Osteoblast (primary cell): ENCODE data around the gene SLC17A4. TPM values are rescaled to one million over a fixed set of nuclear protein-coding genes. Genes with fewer than 3 reads are reported as not detected.

Experiments used
- DNase-seq: peaks from one replicate; pipeline ENCODE4 v3.0.0; 2011; ENCODE audit warnings: low spot score, mixed read lengths; ENCODE audit not compliant: insufficient read length; ENCODE audit errors: missing footprints
- H2AFZ ChIP-seq: 2 replicates; pipeline ENCODE4 v1.6.0; 2011; ENCODE audit warnings: mild to moderate bottlenecking, low read length
- H3K27ac ChIP-seq: 2 replicates; pipeline ENCODE4 v1.5.1; 2011; ENCODE audit warnings: mild to moderate bottlenecking, low read depth, low read length, moderate library complexity
- H3K27me3 ChIP-seq: 2 replicates; pipeline ENCODE4 v1.6.0; 2012; ENCODE audit warnings: mild to moderate bottlenecking, control low read depth, inconsistent platforms, low read length, moderate library complexity; ENCODE audit not compliant: insufficient read depth
- H3K36me3 ChIP-seq: 2 replicates; pipeline ENCODE4 v1.5.1; 2011; ENCODE audit warnings: mild to moderate bottlenecking, low read length, control low read depth, moderate library complexity; ENCODE audit not compliant: insufficient read depth
- H3K4me1 ChIP-seq: 2 replicates; pipeline ENCODE4 v1.5.1; 2011; ENCODE audit warnings: mild to moderate bottlenecking, low read length, control low read depth, moderate library complexity; ENCODE audit not compliant: insufficient read depth
- H3K4me2 ChIP-seq: 2 replicates; pipeline ENCODE4 v1.6.0; 2011; ENCODE audit warnings: mild to moderate bottlenecking, low read length; ENCODE audit not compliant: insufficient read depth
- H3K4me3 ChIP-seq: fragments of 200-600 bp; sonication (generic); 3 replicates; pipeline ENCODE4 v1.5.1; 2012; ENCODE audit warnings: mild to moderate bottlenecking, low read length, inconsistent platforms; ENCODE audit not compliant: insufficient read depth
- H3K79me2 ChIP-seq: 2 replicates; pipeline ENCODE4 v1.6.0; 2012; ENCODE audit warnings: mild to moderate bottlenecking, low read length, control low read depth, inconsistent platforms; ENCODE audit not compliant: insufficient read depth
- H3K9me3 ChIP-seq: 2 replicates; pipeline ENCODE4 v1.5.1; 2011; ENCODE audit warnings: low read depth, low read length, control low read depth
- H4K20me1 ChIP-seq: 2 replicates; pipeline ENCODE4 v1.6.0; 2012; ENCODE audit warnings: mild to moderate bottlenecking, low read length, control low read depth; ENCODE audit not compliant: insufficient read depth
- CTCF ChIP-seq: IDR thresholded peaks from 2 replicates; pipeline ENCODE4 v1.5.1; 2011; ENCODE audit warnings: mild to moderate bottlenecking, low read depth, low read length, moderate library complexity; ENCODE audit errors: extremely low read depth
- total RNA-seq: library from RNA; depleted of rRNA; stranded (reverse); fragments of >200 nt; gene quantifications from 2 replicates; pipeline ENCODE4 v1.2.3, GENCODE V29; 2012

The SLC17A4 gene
- total RNA-seq, 1 donor, result not detected

GRCh38 chr6:25829375-25829774 lies 74.8 kb downstream of the SLC17A4 start:
- Histone ChIP-seq H3K27ac (no peak overlapping the region), H3K36me3 (no peaks in the 10 kb centered on the region), H3K9me3 (no peaks in the 10 kb centered on the region), H3K4me2 (no peak overlapping the region), H3K79me2 (no peaks in the 10 kb centered on the region), H3K4me3 (no peak overlapping the region), H2AFZ (no peak overlapping the region), H4K20me1 (no peaks in the 10 kb centered on the region), H3K27me3 (no peaks in the 10 kb centered on the region), H3K4me1 (no peaks in the 10 kb centered on the region)
- DNase-seq, result no peak
- TF ChIP-seq CTCF, result no peak

GRCh38 chr6:25830458-25830857 lies 75.9 kb downstream of the SLC17A4 start:
- H3K4me3 ChIP-seq, result no peak overlapping the region
- DNase-seq, result no peak
- no peak overlapping the region for H3K27ac ChIP-seq
- no peaks in the 10 kb centered on the region for H3K79me2 ChIP-seq
- no peaks in the 10 kb centered on the region for H3K9me3 ChIP-seq
- H3K27me3 ChIP-seq, result no peaks in the 10 kb centered on the region
- no peaks in the 10 kb centered on the region for H3K36me3 ChIP-seq
- no peak for TF ChIP-seq CTCF
- no peaks in the 10 kb centered on the region for H4K20me1 ChIP-seq
- H3K4me1 ChIP-seq, result no peaks in the 10 kb centered on the region
- H3K4me2 ChIP-seq, result no peak overlapping the region
- H2AFZ ChIP-seq, result no peak overlapping the region

Other genes with a start within 250 kb of the SLC17A4 start
- gene SCGN, start 102.5 kb upstream of the SLC17A4 start, total RNA-seq, result not detected in 2 replicates
- gene SLC17A1, start 77.3 kb downstream of the SLC17A4 start, total RNA-seq, result not detected in 2 replicates
- gene SLC17A3, start 119.5 kb downstream of the SLC17A4 start, total RNA-seq, result not detected in 2 replicates
- not detected in 2 replicates for gene SLC17A2, start 175.9 kb downstream of the SLC17A4 start, total RNA-seq
- gene TRIM38, start 208.1 kb downstream of the SLC17A4 start, total RNA-seq, result 13.0 and 13.3 TPM in 2 replicates